Measurements from ENCODE around the gene RYR3. TPM values are rescaled to one million over a fixed set of nuclear protein-coding genes. Genes with fewer than 3 reads are reported as not detected.
"Not testable (repeated sequence)": the region's sequence is repeated elsewhere in the genome, so short reads cannot be mapped to it uniquely, and the experiment has no call there.

RYR3 gene
- polyA plus RNA-seq, 2 donors, result 1.0 to 1.8 TPM

- 48 to 55% methylated on average over 3 of the region's 3 CpGs for WGBS, 2 donors
Measured at GRCh38 chr15:33565094-33565493, 254.3 kb downstream of the RYR3 start.

GRCh38 chr15:33567652-33568051, 256.9 kb downstream of the RYR3 start:
- no peaks in the 10 kb centered on the region for H3K4me1 ChIP-seq (ENCODE audit: control insufficient read depth in 2 of 2, insufficient read depth in 2 of 2, low read length in 1 of 2)
- H3K27me3 ChIP-seq (ENCODE audit: control insufficient read depth in 1 of 2, insufficient read depth in 2 of 2, low read length in 2 of 2), result no peaks in the 10 kb centered on the region
- H3K27ac ChIP-seq (ENCODE audit: low read depth in 2 of 2, low read length in 1 of 2), result no peak overlapping the region
- no peaks in the 10 kb centered on the region for H3K9me3 ChIP-seq (ENCODE audit: control insufficient read depth in 2 of 2, insufficient read depth in 1 of 2, low read depth in 1 of 2, low read length in 1 of 2)
- H3K36me3 ChIP-seq (ENCODE audit: control insufficient read depth in 2 of 2, insufficient read depth in 2 of 2, low read length in 1 of 2), result no peaks in the 10 kb centered on the region
- H3K4me3 ChIP-seq (ENCODE audit: low read depth in 1 of 2, low read length in 2 of 2), result no peak overlapping the region

More at GRCh38 chr15:33565094-33565493, 254.3 kb downstream of the RYR3 start:
- Histone ChIP-seq H3K4me1 (ENCODE audit: control insufficient read depth in 2 of 2, insufficient read depth in 2 of 2, low read length in 1 of 2) (no peaks in the 10 kb centered on the region), H3K9me3 (ENCODE audit: control insufficient read depth in 2 of 2, insufficient read depth in 1 of 2, low read depth in 1 of 2, low read length in 1 of 2) (no peaks in the 10 kb centered on the region), H3K27me3 (ENCODE audit: control insufficient read depth in 1 of 2, insufficient read depth in 2 of 2, low read length in 2 of 2) (no peaks in the 10 kb centered on the region), H3K36me3 (ENCODE audit: control insufficient read depth in 2 of 2, insufficient read depth in 2 of 2, low read length in 1 of 2) (no peaks in the 10 kb centered on the region), H3K27ac (ENCODE audit: low read depth in 2 of 2, low read length in 1 of 2) (no peak overlapping the region), H3K4me3 (ENCODE audit: low read depth in 1 of 2, low read length in 2 of 2) (no peak overlapping the region)

GRCh38 chr15:33569036-33569435, 258.3 kb downstream of the RYR3 start:
- H3K4me1 ChIP-seq (ENCODE audit: control insufficient read depth in 2 of 2, insufficient read depth in 2 of 2, low read length in 1 of 2), result no peaks in the 10 kb centered on the region
- H3K9me3 ChIP-seq (ENCODE audit: control insufficient read depth in 2 of 2, insufficient read depth in 1 of 2, low read depth in 1 of 2, low read length in 1 of 2), result no peaks in the 10 kb centered on the region
- WGBS, 2 donors, result 77 to 91% methylated on average over 1 of the region's 1 CpG
- no peak overlapping the region for H3K27ac ChIP-seq (ENCODE audit: low read depth in 2 of 2, low read length in 1 of 2)
- H3K4me3 ChIP-seq (ENCODE audit: low read depth in 1 of 2, low read length in 2 of 2), result no peak overlapping the region
- H3K36me3 ChIP-seq (ENCODE audit: control insufficient read depth in 2 of 2, insufficient read depth in 2 of 2, low read length in 1 of 2), result no peaks in the 10 kb centered on the region
- H3K27me3 ChIP-seq (ENCODE audit: control insufficient read depth in 1 of 2, insufficient read depth in 2 of 2, low read length in 2 of 2), result no peaks in the 10 kb centered on the region

- H3K27ac ChIP-seq (ENCODE audit: low read depth in 2 of 2, low read length in 1 of 2), result not testable (repeated sequence)
- 83 to 93% methylated on average over 2 of the region's 2 CpGs for WGBS, 2 donors
Measured at GRCh38 chr15:33577911-33578310, 267.1 kb downstream of the RYR3 start.

GRCh38 chr15:33580526-33580925, 269.8 kb downstream of the RYR3 start:
- H3K4me1 ChIP-seq (ENCODE audit: control insufficient read depth in 2 of 2, insufficient read depth in 2 of 2, low read length in 1 of 2), result no peaks in the 10 kb centered on the region
- H3K27me3 ChIP-seq (ENCODE audit: control insufficient read depth in 1 of 2, insufficient read depth in 2 of 2, low read length in 2 of 2), result no peaks in the 10 kb centered on the region
- H3K4me3 ChIP-seq (ENCODE audit: low read depth in 1 of 2, low read length in 2 of 2), result no peak overlapping the region
- no peaks in the 10 kb centered on the region for H3K9me3 ChIP-seq (ENCODE audit: control insufficient read depth in 2 of 2, insufficient read depth in 1 of 2, low read depth in 1 of 2, low read length in 1 of 2)
- H3K27ac ChIP-seq (ENCODE audit: low read depth in 2 of 2, low read length in 1 of 2), result no peak overlapping the region
- H3K36me3 ChIP-seq (ENCODE audit: control insufficient read depth in 2 of 2, insufficient read depth in 2 of 2, low read length in 1 of 2), result no peaks in the 10 kb centered on the region
- WGBS, 2 donors, result 69 to 71% methylated on average over 2 of the region's 2 CpGs

More at GRCh38 chr15:33577911-33578310, 267.1 kb downstream of the RYR3 start:
- not testable (repeated sequence) for H3K4me3 ChIP-seq (ENCODE audit: low read depth in 1 of 2, low read length in 2 of 2); H3K9me3 ChIP-seq (ENCODE audit: control insufficient read depth in 2 of 2, insufficient read depth in 1 of 2, low read depth in 1 of 2, low read length in 1 of 2); H3K4me1 ChIP-seq (ENCODE audit: control insufficient read depth in 2 of 2, insufficient read depth in 2 of 2, low read length in 1 of 2); H3K27me3 ChIP-seq (ENCODE audit: control insufficient read depth in 1 of 2, insufficient read depth in 2 of 2, low read length in 2 of 2); H3K36me3 ChIP-seq (ENCODE audit: control insufficient read depth in 2 of 2, insufficient read depth in 2 of 2, low read length in 1 of 2)

GRCh38 chr15:33581032-33581431, 270.3 kb downstream of the RYR3 start:
- 34 to 37% methylated on average over 3 of the region's 3 CpGs for WGBS, 2 donors
- Histone ChIP-seq H3K27me3 (ENCODE audit: control insufficient read depth in 1 of 2, insufficient read depth in 2 of 2, low read length in 2 of 2) (no peaks in the 10 kb centered on the region), H3K9me3 (ENCODE audit: control insufficient read depth in 2 of 2, insufficient read depth in 1 of 2, low read depth in 1 of 2, low read length in 1 of 2) (no peaks in the 10 kb centered on the region)

GRCh38 chr15:33584797-33585196, 274.0 kb downstream of the RYR3 start:
- H3K9me3 ChIP-seq (ENCODE audit: control insufficient read depth in 2 of 2, insufficient read depth in 1 of 2, low read depth in 1 of 2, low read length in 1 of 2), result no peaks in the 10 kb centered on the region
- H3K27me3 ChIP-seq (ENCODE audit: control insufficient read depth in 1 of 2, insufficient read depth in 2 of 2, low read length in 2 of 2), result no peaks in the 10 kb centered on the region
- no peak overlapping the region for H3K4me3 ChIP-seq (ENCODE audit: low read depth in 1 of 2, low read length in 2 of 2)
- H3K36me3 ChIP-seq (ENCODE audit: control insufficient read depth in 2 of 2, insufficient read depth in 2 of 2, low read length in 1 of 2), result no peaks in the 10 kb centered on the region
- no peak overlapping the region for H3K27ac ChIP-seq (ENCODE audit: low read depth in 2 of 2, low read length in 1 of 2)
- 48 to 51% methylated on average over 8 of the region's 8 CpGs for WGBS, 2 donors
- peaks cover 0 to 3% of the 10 kb centered on the region in 2 donors for H3K4me1 ChIP-seq (ENCODE audit: control insufficient read depth in 2 of 2, insufficient read depth in 2 of 2, low read length in 1 of 2)

More at GRCh38 chr15:33581032-33581431, 270.3 kb downstream of the RYR3 start:
- Histone ChIP-seq H3K4me3 (ENCODE audit: low read depth in 1 of 2, low read length in 2 of 2) (no peak overlapping the region), H3K27ac (ENCODE audit: low read depth in 2 of 2, low read length in 1 of 2) (no peak overlapping the region), H3K36me3 (ENCODE audit: control insufficient read depth in 2 of 2, insufficient read depth in 2 of 2, low read length in 1 of 2) (no peaks in the 10 kb centered on the region), H3K4me1 (ENCODE audit: control insufficient read depth in 2 of 2, insufficient read depth in 2 of 2, low read length in 1 of 2) (no peaks in the 10 kb centered on the region)

- no peaks in the 10 kb centered on the region for H3K9me3 ChIP-seq (ENCODE audit: control insufficient read depth in 2 of 2, insufficient read depth in 1 of 2, low read depth in 1 of 2, low read length in 1 of 2)
- 50 to 55% methylated on average over 17 of the region's 17 CpGs for WGBS, 2 donors
- H3K27ac ChIP-seq (ENCODE audit: low read depth in 2 of 2, low read length in 1 of 2), result no peak overlapping the region
- H3K4me3 ChIP-seq (ENCODE audit: low read depth in 1 of 2, low read length in 2 of 2), result no peak overlapping the region
- H3K4me1 ChIP-seq (ENCODE audit: control insufficient read depth in 2 of 2, insufficient read depth in 2 of 2, low read length in 1 of 2), result peaks cover 0 to 3% of the 10 kb centered on the region in 2 donors
- H3K36me3 ChIP-seq (ENCODE audit: control insufficient read depth in 2 of 2, insufficient read depth in 2 of 2, low read length in 1 of 2), result no peaks in the 10 kb centered on the region
- H3K27me3 ChIP-seq (ENCODE audit: control insufficient read depth in 1 of 2, insufficient read depth in 2 of 2, low read length in 2 of 2), result no peaks in the 10 kb centered on the region
Measured at GRCh38 chr15:33586786-33587697, 276.3 kb downstream of the RYR3 start.

- WGBS, 2 donors, result 58 to 62% methylated on average over 2 of the region's 2 CpGs
- no peaks in the 10 kb centered on the region for H3K9me3 ChIP-seq (ENCODE audit: control insufficient read depth in 2 of 2, insufficient read depth in 1 of 2, low read depth in 1 of 2, low read length in 1 of 2)
- no peaks in the 10 kb centered on the region for H3K36me3 ChIP-seq (ENCODE audit: control insufficient read depth in 2 of 2, insufficient read depth in 2 of 2, low read length in 1 of 2)
- peaks cover 0 to 3% of the 10 kb centered on the region in 2 donors for H3K4me1 ChIP-seq (ENCODE audit: control insufficient read depth in 2 of 2, insufficient read depth in 2 of 2, low read length in 1 of 2)
- no peak overlapping the region for H3K27ac ChIP-seq (ENCODE audit: low read depth in 2 of 2, low read length in 1 of 2)
- no peak overlapping the region for H3K4me3 ChIP-seq (ENCODE audit: low read depth in 1 of 2, low read length in 2 of 2)
- no peaks in the 10 kb centered on the region for H3K27me3 ChIP-seq (ENCODE audit: control insufficient read depth in 1 of 2, insufficient read depth in 2 of 2, low read length in 2 of 2)
Measured at GRCh38 chr15:33587773-33588172, 277.0 kb downstream of the RYR3 start.

GRCh38 chr15:33592864-33593263, 282.1 kb downstream of the RYR3 start:
- H3K4me1 ChIP-seq (ENCODE audit: control insufficient read depth in 2 of 2, insufficient read depth in 2 of 2, low read length in 1 of 2), result no peaks in the 10 kb centered on the region
- H3K27me3 ChIP-seq (ENCODE audit: control insufficient read depth in 1 of 2, insufficient read depth in 2 of 2, low read length in 2 of 2), result no peaks in the 10 kb centered on the region
- 79 to 81% methylated on average over 5 of the region's 5 CpGs for WGBS, 2 donors
- no peaks in the 10 kb centered on the region for H3K36me3 ChIP-seq (ENCODE audit: control insufficient read depth in 2 of 2, insufficient read depth in 2 of 2, low read length in 1 of 2)
- no peaks in the 10 kb centered on the region for H3K9me3 ChIP-seq (ENCODE audit: control insufficient read depth in 2 of 2, insufficient read depth in 1 of 2, low read depth in 1 of 2, low read length in 1 of 2)
- H3K27ac ChIP-seq (ENCODE audit: low read depth in 2 of 2, low read length in 1 of 2), result no peak overlapping the region
- H3K4me3 ChIP-seq (ENCODE audit: low read depth in 1 of 2, low read length in 2 of 2), result no peak overlapping the region
